Measurements from ENCODE around the gene CTTNBP2. TPM values are rescaled to one million over a fixed set of nuclear protein-coding genes. Genes with fewer than 3 reads are reported as not detected.

CTTNBP2 gene
- polyA plus RNA-seq, 2 donors: 11.7 to 12.7 TPM

DNA sequence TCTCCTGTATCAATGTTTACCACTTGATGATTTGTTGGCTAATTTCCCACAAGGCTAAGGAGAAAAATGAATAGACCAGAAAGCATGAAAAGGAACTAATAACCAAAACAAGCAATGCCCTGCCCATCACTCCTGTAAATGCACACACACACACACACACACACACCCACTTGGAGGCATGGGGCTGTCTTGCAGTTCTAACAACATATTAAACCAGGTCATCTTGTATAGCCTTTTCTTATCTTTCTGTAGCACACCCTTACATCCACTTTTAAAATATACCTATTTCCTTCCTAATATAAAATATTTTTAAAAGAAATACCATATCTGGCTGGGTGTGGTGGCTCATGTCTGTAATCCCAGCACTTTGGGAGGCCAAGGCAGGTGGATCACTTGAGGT lies 105.3 kb downstream of the CTTNBP2 start:
- Histone ChIP-seq H3K27ac (ENCODE audit: low read depth in 2 of 2, low read length in 1 of 2) (no peak overlapping the region), H3K9me3 (ENCODE audit: control insufficient read depth in 2 of 2, insufficient read depth in 1 of 2, low read depth in 1 of 2, low read length in 1 of 2) (no peaks in the 10 kb centered on the region), H3K27me3 (ENCODE audit: control insufficient read depth in 1 of 2, insufficient read depth in 2 of 2, low read length in 2 of 2) (no peaks in the 10 kb centered on the region), H3K36me3 (ENCODE audit: control insufficient read depth in 2 of 2, insufficient read depth in 2 of 2, low read length in 1 of 2) (peaks cover 0 to 7% of the 10 kb centered on the region in 2 donors), H3K4me3 (ENCODE audit: low read depth in 1 of 2, low read length in 2 of 2) (no peak overlapping the region), H3K4me1 (ENCODE audit: control insufficient read depth in 2 of 2, insufficient read depth in 2 of 2, low read length in 1 of 2) (no peaks in the 10 kb centered on the region)

DNA sequence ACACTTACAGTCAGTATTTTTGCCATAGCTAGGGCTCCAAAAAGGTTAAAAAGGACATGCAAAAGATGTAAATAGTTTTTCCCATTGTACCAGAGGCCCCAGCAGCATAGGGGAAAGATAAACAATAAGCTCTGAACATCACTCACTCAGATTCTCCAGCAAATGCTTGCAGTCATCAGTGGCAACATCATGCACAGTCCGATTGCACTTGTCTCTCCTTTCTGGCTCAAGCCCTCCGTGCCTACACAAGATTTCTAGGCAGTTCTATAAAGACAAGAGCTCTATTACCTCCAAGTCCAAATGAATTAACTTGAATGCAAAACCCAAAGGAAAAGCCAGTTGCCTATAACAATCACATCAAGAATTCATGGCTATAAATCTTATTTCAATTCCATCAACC lies 106.3 kb downstream of the CTTNBP2 start:
- no peak overlapping the region for H3K4me3 ChIP-seq (ENCODE audit: low read depth in 1 of 2, low read length in 2 of 2)
- no peak overlapping the region for H3K27ac ChIP-seq (ENCODE audit: low read depth in 2 of 2, low read length in 1 of 2)
- H3K36me3 ChIP-seq (ENCODE audit: control insufficient read depth in 2 of 2, insufficient read depth in 2 of 2, low read length in 1 of 2): peaks cover 4 to 7% of the 10 kb centered on the region in 2 donors
- 82 to 87% methylated on average over 2 of the region's 2 CpGs for WGBS, 2 donors
- H3K4me1 ChIP-seq (ENCODE audit: control insufficient read depth in 2 of 2, insufficient read depth in 2 of 2, low read length in 1 of 2): no peaks in the 10 kb centered on the region
- no peaks in the 10 kb centered on the region for H3K9me3 ChIP-seq (ENCODE audit: control insufficient read depth in 2 of 2, insufficient read depth in 1 of 2, low read depth in 1 of 2, low read length in 1 of 2)
- H3K27me3 ChIP-seq (ENCODE audit: control insufficient read depth in 1 of 2, insufficient read depth in 2 of 2, low read length in 2 of 2): no peaks in the 10 kb centered on the region

DNA sequence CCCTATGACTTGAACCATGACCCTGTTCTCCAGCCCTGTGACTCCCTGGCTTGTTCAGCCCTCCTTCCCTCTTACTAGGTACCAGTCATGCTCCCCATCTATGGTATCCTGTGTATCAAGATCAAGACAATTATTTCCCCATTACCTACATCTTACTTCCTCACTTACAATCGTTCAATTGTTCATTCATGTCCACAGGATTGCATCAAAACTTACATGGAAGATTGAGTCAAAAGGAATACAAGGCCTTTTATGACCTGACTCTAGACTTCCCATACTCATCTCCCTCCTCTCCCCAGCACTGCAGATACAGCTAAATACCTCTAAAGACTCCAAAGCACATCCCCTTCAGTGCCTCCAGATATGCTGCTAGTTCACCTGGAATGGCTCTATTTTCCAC lies 109.2 kb downstream of the CTTNBP2 start:
- Histone ChIP-seq H3K36me3 (ENCODE audit: control insufficient read depth in 2 of 2, insufficient read depth in 2 of 2, low read length in 1 of 2) (peaks cover 0 to 7% of the 10 kb centered on the region in 2 donors), H3K9me3 (ENCODE audit: control insufficient read depth in 2 of 2, insufficient read depth in 1 of 2, low read depth in 1 of 2, low read length in 1 of 2) (no peaks in the 10 kb centered on the region), H3K27ac (ENCODE audit: low read depth in 2 of 2, low read length in 1 of 2) (no peak overlapping the region), H3K4me1 (ENCODE audit: control insufficient read depth in 2 of 2, insufficient read depth in 2 of 2, low read length in 1 of 2) (no peaks in the 10 kb centered on the region), H3K4me3 (ENCODE audit: low read depth in 1 of 2, low read length in 2 of 2) (no peak overlapping the region), H3K27me3 (ENCODE audit: control insufficient read depth in 1 of 2, insufficient read depth in 2 of 2, low read length in 2 of 2) (no peaks in the 10 kb centered on the region)
- WGBS, 2 donors: 61 to 73% methylated on average over 1 of the region's 1 CpG

DNA sequence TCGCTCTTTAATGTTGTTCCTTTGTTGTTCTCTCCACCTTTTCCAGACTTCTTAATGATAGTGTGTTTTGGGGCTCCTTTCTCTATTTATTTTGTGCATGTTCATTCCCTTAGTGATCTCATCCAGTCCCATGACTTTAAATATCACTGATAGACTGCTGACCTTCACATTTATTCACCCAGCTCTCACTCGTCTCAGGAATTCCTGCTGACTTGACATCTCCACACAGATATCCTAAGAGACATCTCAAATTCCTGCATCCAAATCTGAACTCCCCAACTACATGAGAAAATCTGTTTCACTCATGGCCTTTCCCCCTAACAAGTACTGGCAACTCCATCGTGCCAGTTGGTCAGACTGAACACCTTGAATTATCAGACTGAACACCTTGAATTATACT lies 111.2 kb downstream of the CTTNBP2 start:
- Histone ChIP-seq H3K27me3 (ENCODE audit: control insufficient read depth in 1 of 2, insufficient read depth in 2 of 2, low read length in 2 of 2) (no peaks in the 10 kb centered on the region), H3K9me3 (ENCODE audit: control insufficient read depth in 2 of 2, insufficient read depth in 1 of 2, low read depth in 1 of 2, low read length in 1 of 2) (no peaks in the 10 kb centered on the region), H3K4me3 (ENCODE audit: low read depth in 1 of 2, low read length in 2 of 2) (no peak overlapping the region), H3K27ac (ENCODE audit: low read depth in 2 of 2, low read length in 1 of 2) (no peak overlapping the region), H3K36me3 (ENCODE audit: control insufficient read depth in 2 of 2, insufficient read depth in 2 of 2, low read length in 1 of 2) (peaks cover 0 to 11% of the 10 kb centered on the region in 2 donors), H3K4me1 (ENCODE audit: control insufficient read depth in 2 of 2, insufficient read depth in 2 of 2, low read length in 1 of 2) (no peaks in the 10 kb centered on the region)
- WGBS, 2 donors: 85 to 90% methylated on average over 3 of the region's 3 CpGs

DNA sequence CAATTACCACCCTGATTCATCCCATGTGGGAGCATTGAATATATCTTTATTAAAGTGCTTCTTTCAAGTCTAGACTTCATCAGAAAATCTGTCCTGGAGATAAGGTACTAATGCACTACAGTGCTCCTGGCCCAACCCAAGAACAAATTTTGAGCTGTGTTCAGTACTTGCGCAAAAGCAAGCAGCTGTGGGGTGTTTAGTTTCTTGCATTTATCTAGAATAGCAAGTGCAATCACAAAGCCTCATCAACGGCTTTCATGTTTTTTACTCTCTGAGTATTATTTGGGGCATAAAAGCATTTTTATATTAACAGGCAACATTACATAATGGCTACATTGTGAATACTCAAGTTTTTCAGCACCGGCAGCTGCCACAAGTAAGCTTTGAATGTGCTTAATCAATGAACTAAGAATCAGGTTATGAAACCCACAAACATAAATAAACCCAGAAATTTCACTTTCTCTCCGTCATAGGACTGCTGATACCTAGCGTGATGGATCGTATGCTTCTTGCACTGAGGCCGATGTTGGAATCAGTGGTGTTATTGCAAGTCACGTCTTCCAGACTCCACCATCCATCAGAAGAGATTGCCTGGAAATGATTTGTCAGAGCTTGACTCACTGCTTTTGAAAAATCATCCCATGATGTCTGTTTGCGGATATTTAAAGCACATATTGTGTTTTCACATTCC lies 113.1 kb downstream of the CTTNBP2 start:
- Histone ChIP-seq H3K27ac (ENCODE audit: low read depth in 2 of 2, low read length in 1 of 2) (no peak overlapping the region), H3K27me3 (ENCODE audit: control insufficient read depth in 1 of 2, insufficient read depth in 2 of 2, low read length in 2 of 2) (no peaks in the 10 kb centered on the region), H3K4me3 (ENCODE audit: low read depth in 1 of 2, low read length in 2 of 2) (no peak overlapping the region), H3K9me3 (ENCODE audit: control insufficient read depth in 2 of 2, insufficient read depth in 1 of 2, low read depth in 1 of 2, low read length in 1 of 2) (no peaks in the 10 kb centered on the region), H3K4me1 (ENCODE audit: control insufficient read depth in 2 of 2, insufficient read depth in 2 of 2, low read length in 1 of 2) (no peaks in the 10 kb centered on the region), H3K36me3 (ENCODE audit: control insufficient read depth in 2 of 2, insufficient read depth in 2 of 2, low read length in 1 of 2) (peaks cover 4 to 16% of the 10 kb centered on the region in 2 donors)
- WGBS, 2 donors: 88 to 90% methylated on average over 9 of the region's 9 CpGs

DNA sequence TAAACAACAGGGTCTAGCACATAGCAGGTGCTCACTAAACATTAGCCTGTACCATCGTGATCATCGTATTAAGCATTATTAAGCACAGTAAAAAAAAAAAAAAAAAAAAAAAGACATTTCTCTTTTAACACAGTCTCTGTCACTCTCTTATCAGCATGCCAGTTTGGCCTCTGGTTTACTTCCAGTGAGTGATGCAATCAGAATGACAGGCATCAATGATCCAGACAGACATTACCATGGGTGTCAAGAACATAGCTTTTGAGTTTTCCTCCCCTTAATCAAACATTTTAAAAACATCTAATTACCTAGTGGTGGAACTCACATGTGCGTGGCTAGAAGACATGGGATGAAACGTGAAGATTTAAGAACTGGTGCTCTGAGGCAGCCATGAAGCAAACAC lies 115.8 kb downstream of the CTTNBP2 start:
- H3K4me1 ChIP-seq (ENCODE audit: control insufficient read depth in 2 of 2, insufficient read depth in 2 of 2, low read length in 1 of 2): no peaks in the 10 kb centered on the region
- H3K27ac ChIP-seq (ENCODE audit: low read depth in 2 of 2, low read length in 1 of 2): no peak overlapping the region
- no peaks in the 10 kb centered on the region for H3K27me3 ChIP-seq (ENCODE audit: control insufficient read depth in 1 of 2, insufficient read depth in 2 of 2, low read length in 2 of 2)
- WGBS, 2 donors: 97 to 98% methylated on average over 4 of the region's 4 CpGs
- H3K9me3 ChIP-seq (ENCODE audit: control insufficient read depth in 2 of 2, insufficient read depth in 1 of 2, low read depth in 1 of 2, low read length in 1 of 2): no peaks in the 10 kb centered on the region
- no peak overlapping the region for H3K4me3 ChIP-seq (ENCODE audit: low read depth in 1 of 2, low read length in 2 of 2)
- H3K36me3 ChIP-seq (ENCODE audit: control insufficient read depth in 2 of 2, insufficient read depth in 2 of 2, low read length in 1 of 2): peaks cover 7 to 12% of the 10 kb centered on the region in 2 donors

DNA sequence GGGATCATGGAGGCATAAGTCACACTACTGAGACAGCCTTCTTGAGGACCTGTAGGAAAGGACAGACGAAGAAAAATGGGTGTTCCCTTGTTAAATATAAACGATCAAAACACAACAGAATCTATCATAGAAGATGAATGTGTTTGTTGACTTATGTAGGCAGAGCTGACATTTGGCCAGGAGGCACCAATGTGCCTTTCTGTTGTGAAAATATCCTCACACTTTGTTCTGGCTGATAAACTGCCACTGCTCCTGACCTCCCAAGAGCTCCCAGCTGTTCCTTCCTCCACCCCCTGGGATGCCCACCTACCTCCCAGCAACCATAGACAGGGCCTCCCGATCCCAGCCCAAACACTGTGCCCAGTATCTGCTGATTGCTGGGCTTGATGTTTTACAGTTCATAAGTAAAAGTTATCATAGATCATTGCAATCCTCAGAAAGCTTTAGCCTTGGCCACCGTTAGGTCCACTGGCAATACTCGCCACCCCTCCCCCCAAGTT lies 116.6 kb downstream of the CTTNBP2 start:
- Histone ChIP-seq H3K27me3 (ENCODE audit: control insufficient read depth in 1 of 2, insufficient read depth in 2 of 2, low read length in 2 of 2) (no peaks in the 10 kb centered on the region), H3K4me3 (ENCODE audit: low read depth in 1 of 2, low read length in 2 of 2) (no peak overlapping the region), H3K36me3 (ENCODE audit: control insufficient read depth in 2 of 2, insufficient read depth in 2 of 2, low read length in 1 of 2) (peaks cover 7 to 12% of the 10 kb centered on the region in 2 donors), H3K27ac (ENCODE audit: low read depth in 2 of 2, low read length in 1 of 2) (no peak overlapping the region), H3K4me1 (ENCODE audit: control insufficient read depth in 2 of 2, insufficient read depth in 2 of 2, low read length in 1 of 2) (no peaks in the 10 kb centered on the region), H3K9me3 (ENCODE audit: control insufficient read depth in 2 of 2, insufficient read depth in 1 of 2, low read depth in 1 of 2, low read length in 1 of 2) (no peaks in the 10 kb centered on the region)
- 72 to 77% methylated on average over 5 of the region's 5 CpGs for WGBS, 2 donors

DNA sequence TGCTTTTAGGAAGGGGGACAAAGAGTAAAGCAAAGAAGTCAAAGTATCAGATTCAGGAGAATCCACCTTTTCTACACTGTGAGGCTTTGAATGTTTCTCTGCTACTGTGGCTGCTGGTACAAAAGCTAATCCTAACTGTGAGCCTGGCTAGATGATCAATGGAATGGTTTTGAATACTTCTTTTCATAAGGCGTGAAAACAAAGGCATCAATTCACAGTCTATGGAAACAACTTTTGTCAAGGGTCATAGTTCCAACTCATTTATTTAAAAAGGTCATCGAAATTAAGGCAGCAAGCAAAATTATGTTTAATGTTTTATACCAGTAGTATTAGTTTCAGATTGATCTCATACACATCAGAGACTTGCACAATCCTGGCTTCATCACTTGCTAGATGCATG lies 118.1 kb downstream of the CTTNBP2 start:
- 76 to 82% methylated on average over 2 of the region's 2 CpGs for WGBS, 2 donors
- H3K9me3 ChIP-seq (ENCODE audit: control insufficient read depth in 2 of 2, insufficient read depth in 1 of 2, low read depth in 1 of 2, low read length in 1 of 2): no peaks in the 10 kb centered on the region
- no peaks in the 10 kb centered on the region for H3K27me3 ChIP-seq (ENCODE audit: control insufficient read depth in 1 of 2, insufficient read depth in 2 of 2, low read length in 2 of 2)

DNA sequence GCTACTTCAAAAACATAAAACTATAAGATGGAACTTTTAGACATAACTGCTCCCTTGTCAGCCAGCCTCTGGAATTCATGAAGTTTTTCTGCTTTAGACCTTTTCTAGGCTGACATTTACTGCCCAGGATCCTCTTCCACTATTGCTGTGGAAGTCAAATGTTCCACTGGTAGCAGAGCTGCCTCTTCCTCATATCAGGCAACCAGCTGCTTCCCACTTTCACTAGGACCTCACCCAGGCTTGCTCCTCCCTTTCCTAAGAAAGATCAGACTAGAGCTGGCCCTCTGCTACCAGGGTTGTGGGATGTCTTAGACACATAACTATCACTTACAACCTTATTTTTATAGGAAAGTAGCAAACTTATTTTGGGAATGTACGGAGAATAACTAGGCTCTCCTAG lies 121.5 kb downstream of the CTTNBP2 start:
- 94 to 96% methylated on average over 1 of the region's 1 CpG for WGBS, 2 donors
- Histone ChIP-seq H3K9me3 (ENCODE audit: control insufficient read depth in 2 of 2, insufficient read depth in 1 of 2, low read depth in 1 of 2, low read length in 1 of 2) (no peaks in the 10 kb centered on the region), H3K27me3 (ENCODE audit: control insufficient read depth in 1 of 2, insufficient read depth in 2 of 2, low read length in 2 of 2) (no peaks in the 10 kb centered on the region), H3K36me3 (ENCODE audit: control insufficient read depth in 2 of 2, insufficient read depth in 2 of 2, low read length in 1 of 2) (peaks cover 5 to 7% of the 10 kb centered on the region in 2 donors), H3K4me1 (ENCODE audit: control insufficient read depth in 2 of 2, insufficient read depth in 2 of 2, low read length in 1 of 2) (no peaks in the 10 kb centered on the region), H3K4me3 (ENCODE audit: low read depth in 1 of 2, low read length in 2 of 2) (no peak overlapping the region), H3K27ac (ENCODE audit: low read depth in 2 of 2, low read length in 1 of 2) (no peak overlapping the region)

More for the DNA sequence above, 118.1 kb downstream of the CTTNBP2 start:
- Histone ChIP-seq H3K27ac (ENCODE audit: low read depth in 2 of 2, low read length in 1 of 2) (no peak overlapping the region), H3K4me3 (ENCODE audit: low read depth in 1 of 2, low read length in 2 of 2) (no peak overlapping the region), H3K36me3 (ENCODE audit: control insufficient read depth in 2 of 2, insufficient read depth in 2 of 2, low read length in 1 of 2) (peaks cover 7 to 10% of the 10 kb centered on the region in 2 donors), H3K4me1 (ENCODE audit: control insufficient read depth in 2 of 2, insufficient read depth in 2 of 2, low read length in 1 of 2) (no peaks in the 10 kb centered on the region)

All from esophagus (tissue), 2 donors.